GM19240 (cell line): ENCODE results near the gene SCUBE3.

Experiments used
- DNase-seq: peaks from one replicate; pipeline ENCODE4 v3.0.0; 2011; ENCODE audit warnings: low spot score; ENCODE audit not compliant: insufficient read length

SCUBE3 gene

DNA sequence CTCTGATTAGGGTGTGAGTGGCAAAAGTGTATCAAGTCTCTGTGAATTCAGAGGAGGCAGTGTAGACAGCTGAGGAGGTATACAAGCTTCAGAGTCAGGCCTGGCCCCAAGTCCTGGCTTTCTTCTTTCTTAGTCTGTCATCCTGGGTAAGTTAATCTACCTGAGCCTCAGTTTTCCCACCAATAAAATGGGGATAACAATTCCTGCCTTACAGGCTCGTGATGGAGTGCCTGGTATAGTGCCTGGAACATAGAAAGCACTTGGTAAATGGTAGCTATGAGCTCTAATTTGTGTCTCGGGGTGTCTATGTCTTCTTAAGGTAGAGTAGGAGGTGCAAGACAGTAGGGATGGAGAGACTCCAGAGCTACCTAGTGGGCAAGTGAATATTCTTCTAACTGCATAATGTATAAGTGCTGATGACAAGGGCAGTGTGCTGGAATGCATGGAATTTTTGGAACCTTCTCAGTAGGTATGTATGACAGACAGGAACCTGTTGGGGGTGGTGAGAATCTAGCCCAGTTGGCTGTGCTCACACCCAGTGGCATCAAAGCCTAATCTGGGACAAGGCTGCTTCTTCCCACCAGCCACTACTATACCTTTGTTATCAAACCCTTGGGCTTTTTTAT is 4.0 kb upstream of the SCUBE3 start:
- no peak for DNase-seq

DNA sequence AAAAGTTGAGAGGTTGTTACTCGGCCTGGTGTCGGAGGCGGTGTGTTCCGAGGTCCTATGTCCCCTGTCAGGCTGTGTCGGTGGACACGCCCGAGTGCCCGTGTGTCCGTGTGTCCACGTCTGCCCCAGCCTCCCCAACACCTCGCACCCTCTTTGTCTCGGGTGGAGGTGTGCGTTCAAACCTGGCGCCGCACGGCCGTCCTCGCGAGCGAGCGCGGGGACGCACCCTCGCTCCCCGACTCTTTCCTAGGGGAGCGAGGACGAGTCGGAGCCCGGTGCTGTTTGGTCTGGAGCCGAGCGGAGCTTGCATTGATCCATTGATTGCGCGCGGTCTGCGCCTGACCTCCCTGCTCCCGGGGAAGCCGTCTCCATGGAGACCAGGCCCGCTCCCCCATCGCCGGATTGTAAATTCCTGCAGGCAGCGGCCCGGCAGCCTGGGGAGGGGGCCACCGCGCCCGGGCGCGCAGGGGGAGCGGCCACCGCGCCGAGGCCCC is 411 bp upstream of the SCUBE3 start:
- no peak for DNase-seq

DNA sequence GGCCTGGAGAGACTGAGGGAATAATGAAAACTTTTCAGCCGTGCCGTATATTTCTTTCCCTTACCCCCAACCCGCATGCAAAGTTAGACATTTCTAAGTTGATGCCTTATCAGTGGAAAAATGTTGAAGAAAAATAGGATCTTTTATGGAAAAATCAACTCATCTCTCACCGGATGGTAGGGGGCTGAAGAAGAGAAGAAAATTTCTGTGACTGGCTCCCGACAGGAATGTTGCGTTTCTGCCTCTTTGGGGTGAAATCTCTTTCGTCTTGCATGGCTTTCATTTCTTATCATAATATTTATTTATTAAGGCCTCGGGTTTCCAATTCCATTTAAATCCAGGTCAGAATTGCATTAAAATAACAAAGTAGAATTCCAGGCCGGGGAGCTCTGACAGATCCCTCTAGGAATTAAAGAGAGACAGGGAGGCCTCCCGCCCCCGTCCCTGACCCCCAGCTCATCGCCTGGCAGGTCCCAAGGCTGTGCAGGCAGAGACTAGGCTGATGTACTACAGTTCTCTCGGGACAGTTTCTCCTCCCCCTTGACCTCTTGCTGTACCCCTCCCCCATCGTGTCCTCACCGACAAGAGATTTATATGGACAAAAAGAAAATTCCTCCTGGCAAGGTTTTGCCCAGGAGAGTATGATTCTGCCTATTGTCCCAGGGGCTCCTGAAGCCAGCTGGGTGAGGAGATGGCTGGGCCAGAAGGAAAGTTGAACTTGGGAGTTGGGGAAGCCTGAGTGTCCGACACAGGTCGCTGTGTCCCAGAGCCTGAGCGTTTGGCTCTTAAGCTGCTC is 1.3 kb downstream of the SCUBE3 start:
- no peak for DNase-seq

DNA sequence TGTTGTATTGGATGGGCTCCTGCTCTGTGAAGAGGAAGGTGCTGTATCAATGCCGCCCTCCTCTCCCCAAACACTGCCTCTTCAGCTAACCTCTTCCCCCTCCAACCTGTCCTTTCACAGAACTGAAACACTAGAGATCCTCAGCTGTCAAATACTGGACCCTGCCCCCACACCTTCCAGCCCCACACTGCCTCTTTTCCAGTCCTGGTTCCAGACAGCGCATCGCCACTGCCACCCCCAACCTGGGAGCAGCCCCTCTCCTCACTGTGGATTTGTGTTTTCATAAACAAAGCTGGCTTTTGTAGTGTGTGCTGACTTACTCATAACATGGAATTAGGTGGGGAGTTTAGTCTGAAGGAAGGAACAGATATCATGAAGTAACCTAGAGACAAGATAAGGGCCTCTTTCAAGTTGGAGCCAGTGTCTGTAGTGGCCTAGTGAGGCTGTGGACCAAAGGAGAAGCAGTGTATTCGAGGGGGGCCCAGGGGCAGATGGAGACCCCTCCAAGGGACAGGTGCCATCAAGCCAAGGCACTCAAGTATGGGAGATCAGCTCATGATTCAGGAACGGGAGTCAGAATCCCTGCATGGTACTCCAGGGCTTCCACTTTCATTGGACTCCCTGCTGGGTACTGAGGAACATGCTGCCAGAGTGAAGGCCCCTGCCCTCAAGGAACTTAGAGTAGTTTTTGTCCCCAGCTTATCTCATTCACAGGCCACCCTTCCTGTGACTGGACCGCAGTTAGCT is 2.1 kb downstream of the SCUBE3 start:
- no peak for DNase-seq

DNA sequence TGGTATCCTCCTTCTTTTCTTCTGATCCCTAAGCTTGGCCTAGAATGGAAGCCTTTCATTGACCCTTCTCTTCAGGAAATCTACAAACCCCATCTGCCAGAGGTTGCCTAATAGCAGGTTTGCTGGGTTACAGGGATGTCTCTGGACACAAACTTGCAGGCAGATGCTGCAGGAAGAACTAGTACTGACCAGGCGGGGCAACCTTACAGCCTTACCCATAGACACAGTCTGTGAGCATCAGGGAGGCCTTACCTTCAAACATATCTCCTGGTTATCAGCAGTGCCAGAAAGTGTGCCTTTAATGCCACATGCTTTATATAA is 2.6 kb downstream of the SCUBE3 start:
- DNase-seq: no peak

DNA sequence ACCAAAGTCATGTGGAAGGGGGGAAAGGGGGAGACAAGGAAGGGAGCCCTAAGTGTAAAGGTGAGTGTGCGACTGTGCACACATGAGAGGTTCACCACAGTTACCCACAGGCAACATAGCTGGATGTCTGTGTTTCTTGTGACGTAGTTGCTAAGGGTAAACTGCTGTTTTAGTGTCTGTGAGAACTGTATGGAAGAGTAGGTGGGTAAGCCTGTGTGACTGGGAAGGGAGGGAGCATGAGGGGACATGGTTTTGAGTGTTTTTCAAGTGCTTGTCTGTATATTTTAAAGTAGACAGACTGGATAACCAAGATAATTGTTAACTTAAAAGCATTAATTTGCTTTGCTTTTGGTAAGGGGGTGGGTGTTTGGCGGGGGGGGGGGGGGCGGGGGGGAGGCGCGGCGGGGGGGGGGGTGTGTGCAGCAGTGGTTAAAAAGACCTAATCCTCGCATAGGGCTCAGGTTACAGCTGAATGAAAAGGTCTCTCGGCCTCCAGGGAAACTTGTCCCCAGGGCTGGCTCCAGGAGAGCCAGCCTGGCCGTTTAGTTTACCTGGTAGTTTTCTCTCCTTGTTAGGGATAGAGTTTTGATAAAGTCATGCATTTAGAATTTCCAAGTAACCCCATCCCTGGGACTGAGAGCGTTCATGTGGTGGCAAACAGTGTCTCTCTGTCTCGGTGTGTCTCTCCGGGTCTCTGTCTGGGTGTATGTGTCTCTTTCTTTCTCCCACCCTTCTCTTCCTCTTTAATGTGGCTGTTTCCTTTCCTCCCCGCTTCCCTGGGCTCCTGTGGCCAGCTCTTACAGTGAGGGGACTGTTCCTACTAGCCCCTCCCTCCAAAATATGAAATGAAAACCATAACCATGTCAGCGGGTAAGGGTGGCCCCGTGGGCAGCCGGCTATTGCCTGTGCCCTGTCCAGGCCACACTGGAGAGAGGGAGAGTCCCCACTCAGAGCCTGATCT is 3.4 kb downstream of the SCUBE3 start:
- DNase-seq: no peak

DNA sequence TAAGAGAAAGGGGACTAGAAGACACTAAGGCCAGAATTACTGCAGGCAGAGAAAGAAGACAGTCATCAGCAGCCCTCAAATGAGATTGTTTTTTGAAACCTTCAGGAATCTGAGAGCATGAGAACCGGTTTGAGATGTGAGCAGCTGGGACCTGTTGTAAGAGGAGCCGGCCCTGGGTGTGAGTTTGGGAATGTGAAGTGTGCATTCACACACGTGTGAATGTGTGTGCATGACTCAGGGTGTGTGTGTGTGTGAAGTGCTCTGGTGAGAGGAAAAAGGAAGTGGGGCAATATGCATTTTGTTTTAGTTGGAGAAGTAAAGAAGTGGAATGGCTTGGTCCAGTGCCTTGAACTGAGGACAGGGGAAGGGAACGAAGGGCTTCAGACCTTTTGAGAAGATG is 4.3 kb downstream of the SCUBE3 start:
- DNase-seq: no peak

DNA sequence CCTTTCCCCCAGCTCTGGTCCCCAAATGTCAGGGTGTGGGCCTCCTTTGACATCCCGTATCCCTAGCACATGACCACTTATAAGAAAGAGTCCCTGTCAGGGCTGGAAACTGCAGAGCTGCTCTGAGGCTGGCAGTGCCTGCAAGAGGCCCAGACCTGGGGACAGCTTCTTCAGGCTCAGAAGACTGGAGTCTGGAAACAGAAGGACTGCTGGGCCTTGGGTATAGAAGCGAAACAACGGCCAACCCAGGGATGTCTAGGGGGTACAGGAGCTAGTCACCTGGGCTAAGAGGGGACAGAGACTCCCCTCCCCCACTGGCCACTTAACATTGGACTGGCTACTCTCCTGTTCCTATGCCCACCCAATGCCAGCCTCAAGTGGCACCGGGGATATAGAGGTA is 4.7 kb downstream of the SCUBE3 start:
- DNase-seq: no peak

DNA sequence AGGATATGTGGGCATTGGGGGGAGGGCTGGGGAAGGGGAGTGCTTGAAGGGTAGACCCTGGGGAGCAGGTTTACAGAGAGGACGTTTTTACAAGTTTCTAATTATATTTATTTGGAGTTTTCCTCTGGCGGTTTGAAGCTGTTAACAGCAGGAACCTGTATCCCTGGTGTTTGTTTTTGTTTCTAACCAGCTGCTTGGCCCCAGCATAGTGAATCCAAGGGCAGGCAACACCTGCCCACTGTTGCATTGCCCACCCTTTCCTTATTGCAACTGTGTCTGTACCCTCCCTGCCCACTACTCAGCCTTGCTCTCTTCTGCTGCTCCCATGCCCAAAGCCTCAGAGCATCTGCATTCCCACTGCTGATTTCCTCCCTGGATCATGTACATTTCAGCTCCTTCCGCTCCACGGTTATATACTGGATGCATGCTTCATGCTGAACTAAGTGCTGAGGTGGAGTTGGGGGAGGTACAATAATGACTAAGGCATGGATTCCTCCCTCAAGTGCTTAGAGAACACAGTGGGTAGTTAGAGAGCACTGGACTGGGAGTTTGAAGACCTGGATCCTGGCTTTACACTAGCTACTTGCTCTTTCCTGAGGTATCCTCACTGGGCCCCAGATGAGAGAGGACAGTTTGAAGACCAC is 6.0 kb downstream of the SCUBE3 start:
- no peak for DNase-seq

DNA sequence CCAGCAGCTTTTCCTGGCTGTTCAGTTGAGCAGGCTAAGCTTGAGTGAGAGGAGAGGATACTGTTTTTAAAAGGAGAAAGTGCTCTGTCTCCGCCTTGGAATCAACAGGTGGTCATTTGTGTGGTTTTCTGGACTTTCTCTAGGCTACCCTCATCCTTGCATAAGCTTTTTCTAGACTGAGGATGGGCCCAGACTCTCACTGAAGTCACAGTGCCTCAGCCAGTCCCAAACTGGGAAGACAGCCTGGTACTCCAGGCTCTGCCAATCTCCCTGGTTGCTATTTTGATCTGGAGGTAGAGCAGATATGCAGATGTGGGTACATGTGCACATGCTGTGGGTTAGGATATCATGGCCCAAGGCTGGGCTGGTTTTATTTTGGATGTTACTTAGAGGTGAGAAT is 7.0 kb downstream of the SCUBE3 start:
- DNase-seq: no peak

DNA sequence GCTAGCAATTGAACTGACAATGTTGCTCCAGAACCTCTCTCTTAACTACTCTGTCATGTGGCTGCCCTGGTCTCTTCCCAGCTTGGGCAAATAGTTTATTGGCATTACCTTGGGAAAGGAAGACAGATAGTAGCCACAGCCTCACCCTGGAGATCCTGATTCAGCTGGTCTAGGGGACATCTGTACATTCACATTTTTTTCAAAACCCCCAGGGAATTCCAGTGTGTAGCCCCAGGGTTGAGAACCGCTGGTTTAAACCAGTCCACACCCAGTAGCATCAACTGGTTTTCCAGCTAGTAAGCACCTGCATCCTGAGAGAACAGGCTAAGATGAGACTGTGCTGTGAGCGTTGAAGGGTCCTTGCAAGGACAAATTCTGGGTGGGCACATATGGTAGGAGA is 9.6 kb downstream of the SCUBE3 start:
- DNase-seq: no peak

DNA sequence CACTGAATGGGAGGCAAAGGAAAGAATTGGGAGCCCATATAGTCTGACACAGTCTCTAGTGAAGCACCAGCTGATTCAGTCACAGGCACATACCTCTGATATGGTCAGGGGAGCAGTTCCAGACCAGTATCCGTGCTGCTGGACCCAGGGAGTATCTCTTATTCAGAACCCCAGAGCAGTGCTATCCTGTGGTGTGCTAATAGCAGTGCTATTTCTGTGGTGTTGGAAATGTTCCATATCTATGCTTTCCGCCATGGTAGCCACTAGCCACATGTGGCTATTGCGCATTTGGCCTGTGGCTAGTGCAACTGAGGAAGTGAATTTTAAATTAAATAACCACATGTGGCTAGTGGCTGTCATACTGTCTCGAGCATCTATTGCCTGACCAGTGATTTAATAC is 11.0 kb downstream of the SCUBE3 start:
- DNase-seq: no peak

DNA sequence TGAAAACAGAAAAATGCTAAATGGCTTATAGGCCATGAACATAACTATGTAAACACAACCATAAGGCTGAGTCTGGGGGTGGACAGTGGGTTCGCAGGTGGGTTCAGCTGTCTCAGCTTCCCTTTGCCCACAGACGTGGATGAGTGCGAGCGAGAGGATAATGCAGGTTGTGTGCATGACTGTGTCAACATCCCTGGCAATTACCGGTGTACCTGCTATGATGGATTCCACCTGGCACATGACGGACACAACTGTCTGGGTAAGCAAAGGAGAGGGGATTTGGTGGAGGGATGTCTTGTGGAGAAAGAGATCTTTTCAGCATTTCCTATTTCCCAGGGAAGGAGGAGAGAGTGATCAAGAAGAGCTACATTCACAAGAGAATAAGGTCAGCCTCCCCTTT is 14.7 kb downstream of the SCUBE3 start:
- no peak for DNase-seq

DNA sequence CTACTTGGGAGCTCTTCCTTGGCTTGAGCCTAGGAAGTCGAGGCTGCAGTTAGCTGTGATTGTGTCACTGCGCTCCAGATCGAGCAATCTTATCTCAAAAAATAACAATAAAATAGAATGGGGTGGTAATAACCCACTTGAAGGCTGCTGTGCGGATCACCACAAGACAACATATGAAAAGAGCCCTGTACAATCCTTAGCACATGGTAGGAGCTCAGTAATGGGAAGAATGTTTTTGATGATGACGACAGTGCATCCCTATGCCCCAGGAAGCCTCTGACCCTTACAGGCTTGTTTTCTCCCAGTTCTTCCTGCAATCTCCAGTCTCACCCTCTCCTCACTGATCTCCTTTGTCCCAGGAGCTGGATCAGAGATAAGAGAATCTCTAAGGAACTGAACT is 15.5 kb downstream of the SCUBE3 start:
- DNase-seq: no peak

DNA sequence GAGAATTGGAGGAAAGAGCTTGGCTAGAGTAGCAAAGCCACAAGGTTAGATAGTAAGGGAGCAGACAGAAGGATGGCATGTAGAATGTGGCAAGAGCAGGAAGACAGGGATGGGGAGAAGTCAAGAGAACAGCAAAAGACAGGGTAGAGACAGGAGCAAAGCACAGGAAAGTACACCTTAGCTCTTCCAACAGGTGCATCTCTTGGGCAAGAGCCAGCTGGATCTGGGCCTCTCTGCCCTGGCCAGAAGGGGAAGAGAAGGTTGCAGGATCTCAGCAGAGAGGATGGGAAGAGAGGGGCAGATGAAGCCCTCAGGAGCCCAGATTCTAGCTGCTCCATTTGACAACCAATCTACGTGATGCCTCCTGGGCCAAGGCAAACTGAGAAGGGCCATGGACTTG is 16.7 kb downstream of the SCUBE3 start:
- DNase-seq: no peak

DNA sequence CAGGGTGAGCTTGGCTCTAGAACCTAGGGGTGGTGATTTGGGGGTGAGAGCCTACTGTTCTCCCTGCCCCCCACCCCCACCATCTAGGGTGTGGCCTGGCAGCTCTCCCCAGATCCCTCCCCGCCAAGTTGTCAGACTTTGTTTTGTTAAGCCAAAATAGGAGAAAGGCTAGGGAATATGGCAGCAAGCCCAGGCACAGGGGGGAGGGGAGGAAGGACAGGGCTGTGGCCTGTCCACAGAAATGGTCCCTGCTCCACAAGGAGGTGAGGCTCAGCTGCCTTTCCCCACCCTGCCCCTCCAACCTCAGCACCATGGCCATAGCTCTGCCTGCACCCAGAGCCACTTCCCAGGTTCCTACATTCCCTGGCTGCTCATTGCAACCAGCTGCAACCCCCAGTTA is 17.2 kb downstream of the SCUBE3 start:
- no peak for DNase-seq

DNA sequence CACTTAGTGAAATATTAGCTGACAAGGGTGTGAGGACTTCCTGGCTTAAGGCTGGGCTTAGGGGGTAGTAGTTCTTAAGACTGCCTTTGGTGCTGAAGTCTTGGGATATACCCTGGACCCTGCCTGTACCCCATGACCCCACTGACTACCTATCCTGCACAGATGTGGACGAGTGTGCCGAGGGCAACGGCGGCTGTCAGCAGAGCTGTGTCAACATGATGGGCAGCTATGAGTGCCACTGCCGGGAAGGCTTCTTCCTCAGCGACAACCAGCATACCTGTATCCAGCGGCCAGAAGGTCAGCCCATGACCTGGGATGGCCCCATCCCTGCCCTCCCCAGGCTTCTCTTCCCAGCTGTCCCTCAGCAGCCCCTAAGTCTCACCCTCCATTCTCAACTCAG is 17.8 kb downstream of the SCUBE3 start:
- DNase-seq: no peak

DNA sequence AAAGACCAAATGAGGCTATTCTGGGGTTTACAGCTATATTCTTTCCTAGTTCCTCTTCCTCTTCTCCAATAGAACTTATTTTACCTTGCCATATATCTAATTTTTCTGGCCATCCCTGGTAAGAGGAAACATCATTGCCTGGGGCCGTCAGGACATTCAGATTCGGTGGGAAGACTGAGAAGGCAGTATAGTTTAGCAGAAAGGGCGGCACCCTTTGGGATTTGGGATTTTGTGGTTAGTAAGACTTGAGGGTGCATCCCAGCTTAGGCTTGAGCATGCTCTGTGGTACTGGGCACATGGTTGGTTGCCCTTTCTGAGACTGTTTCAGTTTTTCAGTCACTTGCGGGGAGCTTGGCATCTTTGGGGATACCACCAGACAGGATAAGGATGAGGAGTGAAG is 21.1 kb downstream of the SCUBE3 start:
- DNase-seq: no peak

DNA sequence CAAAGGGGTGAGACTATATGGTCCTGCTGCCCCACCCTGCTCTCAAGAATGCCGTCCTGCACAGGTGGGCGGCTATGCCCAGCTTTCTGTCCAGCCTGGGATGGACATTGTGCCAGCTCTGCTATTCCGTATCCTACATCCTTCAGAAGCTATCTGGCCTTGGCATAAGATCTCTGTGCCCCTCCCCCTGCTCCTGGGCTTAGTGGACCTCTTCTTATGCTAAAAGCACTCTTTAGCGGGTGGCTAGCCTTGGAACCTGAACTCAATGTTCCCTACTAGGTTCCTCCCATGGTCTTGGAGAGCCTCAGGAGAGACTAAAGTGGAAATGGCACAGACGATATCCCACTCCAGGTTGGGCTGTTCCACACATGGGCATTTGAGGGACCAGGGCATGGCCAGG is 22.5 kb downstream of the SCUBE3 start:
- DNase-seq: no peak

DNA sequence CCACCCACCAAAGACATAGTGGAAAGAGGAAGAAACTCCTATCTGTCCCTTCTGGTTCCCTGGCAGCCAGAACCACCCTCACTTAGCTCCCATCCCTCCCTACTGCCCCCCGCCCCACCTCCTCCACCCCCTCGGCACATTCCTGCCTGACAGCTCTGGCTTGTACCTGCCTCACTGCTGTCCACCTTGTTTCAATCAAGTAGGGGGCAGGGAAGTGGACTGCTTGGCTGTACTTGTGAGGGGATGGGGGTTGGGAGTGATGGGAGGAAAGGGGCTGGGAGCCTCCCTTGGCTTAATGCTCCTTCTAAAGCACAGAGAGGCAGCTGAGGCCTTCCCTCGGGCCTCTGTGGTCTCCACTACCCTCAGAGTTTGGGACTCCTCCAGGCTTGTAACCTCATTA is 23.7 kb downstream of the SCUBE3 start:
- DNase-seq: no peak

DNA sequence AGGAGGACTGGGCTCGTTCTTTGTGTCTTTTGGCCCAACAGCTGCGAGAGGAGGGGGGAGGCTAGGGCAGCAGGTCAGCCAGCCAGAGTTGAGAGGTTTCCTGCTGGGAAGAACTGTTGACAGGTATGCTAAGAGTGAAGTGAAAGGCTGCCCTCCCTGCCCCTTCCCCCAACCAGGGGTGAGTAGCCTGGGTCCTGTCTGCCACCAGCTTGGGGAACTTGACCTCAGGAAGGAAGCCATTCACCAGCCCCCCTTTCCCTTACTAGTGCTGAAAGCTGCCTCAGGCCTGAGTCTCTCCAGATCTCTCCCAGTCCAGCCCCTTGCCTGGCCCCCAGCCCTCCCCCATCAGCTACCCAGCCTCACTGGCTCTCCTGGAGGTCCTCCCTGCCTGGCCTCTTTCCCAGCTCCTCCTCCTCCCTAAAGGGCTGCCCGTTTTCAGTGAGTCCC is 25.1 kb downstream of the SCUBE3 start:
- DNase-seq: no peak
